Activated CD4-positive, alpha-beta T cell treated with anti-CD3 and anti-CD28 coated beads, Interleukin-2, Interleukin-4, amounts not matched to agents 100 ng/mL and 50 ng/mL, durations not matched to agents 16 hours and 8 hours (primary cell): ENCODE measurements around the gene IL23R.
A peak's percentile ranks its signal among the peaks of the same experiment; 100 is the strongest.
"Not testable (repeated sequence)": the region's sequence is repeated elsewhere in the genome, so short reads cannot be mapped to it uniquely, and the experiment has no call there.

Source experiments
- DNase-seq: peaks from one replicate; pipeline ENCODE4 v3.0.0-alpha.2; 2020; ENCODE audit warnings: low spot score

The IL23R gene

GRCh38 chr1:67192902-67193301, 26.6 kb downstream of the IL23R start:
- peak; percentile 57 for DNase-seq

- peak; percentile 44 for DNase-seq
Observed at GRCh38 chr1:67193704-67194103, 27.4 kb downstream of the IL23R start.

- peak; percentile 81 for DNase-seq
Observed at GRCh38 chr1:67194209-67194863, 28.1 kb downstream of the IL23R start.

DNA sequence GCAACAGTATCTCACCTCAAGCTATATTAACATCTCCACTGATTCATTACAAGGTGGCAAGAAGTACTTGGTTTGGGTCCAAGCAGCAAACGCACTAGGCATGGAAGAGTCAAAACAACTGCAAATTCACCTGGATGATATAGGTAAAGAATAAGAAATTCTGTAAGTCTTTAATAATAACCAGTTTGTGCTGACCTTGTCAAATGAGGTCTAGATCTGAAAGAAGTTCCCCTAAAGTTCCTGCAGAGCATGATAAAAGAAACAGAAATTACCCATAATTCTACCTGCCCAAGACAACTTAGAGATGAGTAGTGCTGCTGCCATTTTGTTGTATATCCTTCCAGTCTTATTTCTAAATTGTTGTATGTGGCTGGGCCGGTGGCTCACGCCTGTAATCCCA, 34.5 kb downstream of the IL23R start:
- no peak for DNase-seq

GRCh38 chr1:67201891-67202290, 35.6 kb downstream of the IL23R start:
- no peak for DNase-seq

- no peak for DNase-seq
Observed at GRCh38 chr1:67204298-67204980, 38.2 kb downstream of the IL23R start.

DNA sequence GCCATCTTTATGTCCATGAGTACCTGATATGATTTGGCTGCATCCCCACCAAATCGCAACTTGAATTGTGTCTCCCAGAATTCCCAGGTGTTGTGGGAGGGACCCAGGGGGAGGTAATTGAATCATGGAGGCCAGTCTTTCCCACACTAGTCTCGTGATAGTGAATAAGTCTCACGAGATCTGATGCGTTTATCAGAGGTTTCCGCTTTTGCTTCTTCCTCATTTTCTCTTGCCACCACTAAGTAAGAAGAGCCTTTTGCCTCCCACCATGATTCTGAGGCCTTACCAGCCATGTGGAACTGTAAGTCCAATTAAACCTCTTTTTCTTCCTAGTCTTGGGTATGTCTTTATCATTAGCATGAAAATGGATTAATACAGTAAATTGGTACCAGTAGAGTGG, 41.1 kb downstream of the IL23R start:
- not testable (repeated sequence) for DNase-seq

GRCh38 chr1:67208217-67208616, 42.0 kb downstream of the IL23R start:
- no peak for DNase-seq

- DNase-seq, result no peak
Observed at GRCh38 chr1:67209521-67209920, 43.3 kb downstream of the IL23R start.

DNA sequence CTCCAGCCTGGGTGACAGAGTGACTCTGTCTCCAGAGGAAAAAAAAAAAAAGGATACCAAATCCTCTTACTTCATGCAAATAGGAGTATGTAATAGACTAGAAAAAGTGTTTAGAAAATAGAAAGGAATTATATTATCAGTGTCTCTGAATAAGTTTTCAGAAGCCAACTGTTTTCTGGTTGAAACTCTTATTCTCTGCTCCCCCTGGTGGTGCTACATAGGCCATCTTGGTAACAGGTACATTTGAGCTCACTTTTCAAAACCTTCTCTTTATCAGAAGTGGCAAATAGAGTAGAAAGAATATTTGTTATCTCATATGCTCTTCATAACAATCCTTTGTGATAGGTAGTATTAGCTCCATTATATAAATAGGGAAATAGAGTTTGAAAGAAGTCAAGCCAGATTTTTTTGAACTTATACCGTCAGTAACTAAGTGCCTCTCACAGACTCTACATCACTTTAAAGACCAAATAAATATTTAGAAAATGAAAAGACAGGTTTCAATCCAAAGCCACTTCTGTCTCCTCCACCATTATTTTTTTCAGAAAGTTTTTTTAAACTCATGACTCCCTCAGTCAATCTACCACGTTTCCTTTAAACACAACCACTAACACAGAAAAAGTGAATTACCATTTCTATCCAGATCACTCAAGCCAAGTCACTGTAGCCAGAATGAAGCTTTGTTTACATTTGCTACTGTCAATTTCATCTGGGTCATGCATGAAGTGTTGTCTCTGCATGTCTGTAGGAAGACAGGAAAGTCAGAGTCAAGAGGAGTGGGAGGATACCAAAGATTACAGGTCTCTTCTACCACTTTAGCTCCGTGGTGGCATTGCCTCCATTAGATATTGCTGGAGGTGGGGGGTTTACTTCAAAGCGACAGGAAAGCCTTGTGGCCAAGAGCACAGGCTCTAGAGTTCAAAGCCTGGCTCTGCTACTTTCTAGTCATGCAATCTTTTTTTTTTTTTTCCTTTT, 45.6 kb downstream of the IL23R start:
- DNase-seq, result peak; percentile 59

GRCh38 chr1:67213164-67213563, 46.9 kb downstream of the IL23R start:
- peak; percentile 28 for DNase-seq

DNA sequence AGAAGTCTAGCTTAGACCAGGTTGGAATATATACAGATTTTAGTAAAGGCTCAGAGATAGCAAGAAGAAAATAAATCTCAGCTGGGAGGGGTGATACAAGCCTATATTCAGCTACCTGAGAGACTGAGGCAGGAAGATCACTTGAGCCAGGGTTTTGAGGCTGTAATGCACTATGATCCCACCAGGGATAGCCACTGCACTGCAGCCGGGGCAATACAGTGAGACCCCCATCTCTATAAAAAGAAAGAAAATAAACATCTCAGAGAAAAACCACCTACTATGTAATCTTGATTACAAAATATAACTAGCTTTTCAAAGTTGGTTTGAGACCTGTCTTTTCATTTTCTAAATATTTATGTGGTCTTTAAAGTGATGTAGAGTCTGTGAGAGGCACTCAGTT, 47.7 kb downstream of the IL23R start:
- DNase-seq, result no peak

DNA sequence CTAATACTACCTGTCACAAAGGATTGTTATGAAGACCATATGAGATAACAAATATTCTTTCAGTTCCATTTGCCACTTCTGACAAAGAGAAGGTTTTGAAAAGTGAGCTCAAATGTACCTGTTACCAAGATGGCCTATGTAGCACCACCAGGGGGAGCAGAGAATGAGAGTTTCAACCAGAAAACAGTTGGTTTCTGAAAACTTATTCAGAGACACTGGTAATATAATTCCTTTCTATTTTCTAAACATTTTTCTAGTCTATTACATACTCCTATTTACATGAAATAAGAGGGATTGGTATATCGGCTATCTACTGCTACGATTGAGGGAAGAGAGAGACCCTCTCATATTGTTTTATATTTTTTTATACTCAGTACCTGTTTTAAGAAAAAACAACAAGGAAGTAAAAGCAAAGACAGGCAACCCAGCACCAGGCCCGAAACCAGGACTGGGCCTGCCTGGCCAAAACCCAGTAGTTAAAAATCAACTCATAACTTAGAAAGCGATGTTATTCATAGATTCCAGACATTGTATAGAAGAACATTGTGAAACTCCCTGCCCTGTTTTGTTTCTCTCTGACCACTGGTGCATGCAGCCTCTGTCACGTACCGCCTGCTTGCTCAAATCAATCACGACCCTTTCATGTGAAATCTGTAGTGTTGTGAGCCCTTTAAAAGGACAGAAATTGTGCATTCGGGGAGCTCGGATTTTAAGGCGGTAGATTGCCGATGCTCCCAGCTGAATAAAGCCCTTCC, 48.3 kb downstream of the IL23R start:
- DNase-seq, result peak; percentile 49

- no peak for DNase-seq
Observed at GRCh38 chr1:67216401-67216800, 50.1 kb downstream of the IL23R start.

- DNase-seq, result no peak
Observed at GRCh38 chr1:67217417-67217816, 51.2 kb downstream of the IL23R start.

GRCh38 chr1:67217938-67218337, 51.7 kb downstream of the IL23R start:
- no peak for DNase-seq

GRCh38 chr1:67224856-67225255, 58.6 kb downstream of the IL23R start:
- DNase-seq, result no peak

GRCh38 chr1:67226688-67227087, 60.4 kb downstream of the IL23R start:
- no peak for DNase-seq

DNA sequence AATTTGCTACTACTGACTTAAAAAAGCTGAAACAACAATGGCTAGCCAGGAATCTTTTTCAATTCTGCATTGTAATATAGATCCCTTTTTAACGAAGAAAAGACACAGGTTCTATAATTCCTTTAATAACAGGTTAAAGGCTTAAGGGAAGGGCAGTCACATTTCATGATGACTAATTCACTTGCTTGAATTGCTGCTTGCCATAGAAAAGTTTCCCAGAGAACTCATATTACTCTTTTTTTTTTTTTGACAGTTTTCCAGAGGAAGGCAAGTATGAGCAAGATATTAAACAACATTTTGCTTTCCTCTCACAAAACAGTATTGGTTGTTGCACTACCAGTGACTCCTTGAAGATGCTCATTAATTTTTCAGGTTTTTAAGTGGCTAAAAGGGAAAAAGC, 60.9 kb downstream of the IL23R start:
- no peak for DNase-seq

- no peak for DNase-seq
Observed at GRCh38 chr1:67228791-67229190, 62.5 kb downstream of the IL23R start.

- DNase-seq, result no peak
Observed at GRCh38 chr1:67230539-67230938, 64.3 kb downstream of the IL23R start.

GRCh38 chr1:67236277-67236676, 70.0 kb downstream of the IL23R start:
- DNase-seq, result no peak
